ENCODE measurements around the gene DGUOK. TPM values are rescaled to one million over a fixed set of nuclear protein-coding genes. Genes with fewer than 3 reads are reported as not detected.

Gene DGUOK
- total RNA-seq, 1 donor, result 46.0 TPM

DNA sequence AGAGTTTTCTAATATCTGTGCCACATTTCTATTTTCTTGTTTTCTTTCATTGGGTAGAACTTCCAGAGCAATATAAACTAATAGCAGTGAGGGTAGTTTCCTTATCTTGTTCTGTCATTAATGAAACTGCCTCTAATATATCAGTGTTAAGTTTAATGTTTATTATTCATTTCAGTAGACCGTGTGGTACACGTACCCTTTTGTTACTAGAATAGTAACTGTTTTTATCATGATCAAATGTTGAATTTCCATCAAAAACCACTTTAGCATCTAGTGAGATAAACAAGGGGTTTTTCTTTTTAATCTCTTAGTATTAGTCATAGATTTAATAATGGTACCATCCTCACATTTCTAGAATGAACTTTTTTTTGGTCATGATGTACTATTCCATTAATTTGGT is 16.0 kb downstream of the DGUOK start:
- Histone ChIP-seq H3K36me3 (ENCODE audit: insufficient read depth, low read length) (peaks cover 33% of the 10 kb centered on the region), H3K27ac (ENCODE audit: low read depth, low read length) (no peak overlapping the region), H3K4me2 (ENCODE audit: insufficient read depth, low read length) (no peak overlapping the region), H2AFZ (ENCODE audit: low read length) (no peak overlapping the region), H3K27me3 (ENCODE audit: insufficient read depth, low read length) (no peaks in the 10 kb centered on the region), H3K4me3 (ENCODE audit: insufficient read depth, low read length) (no peak overlapping the region), H3K79me2 (ENCODE audit: insufficient read depth, low read length) (peaks cover 62% of the 10 kb centered on the region), H3K9me3 (ENCODE audit: low read depth, low read length) (no peaks in the 10 kb centered on the region), H3K4me1 (ENCODE audit: insufficient read depth, low read length) (peaks cover 23% of the 10 kb centered on the region), H4K20me1 (ENCODE audit: insufficient read depth, low read length) (peaks cover 84% of the 10 kb centered on the region)
- TF ChIP-seq CTCF (IDR thresholded peaks at IDR 0.05; ENCODE audit: extremely low read depth, low read depth, low read length), result no peak
- no peak for DNase-seq (ENCODE audit: insufficient read length, low spot score, missing footprints)

DNA sequence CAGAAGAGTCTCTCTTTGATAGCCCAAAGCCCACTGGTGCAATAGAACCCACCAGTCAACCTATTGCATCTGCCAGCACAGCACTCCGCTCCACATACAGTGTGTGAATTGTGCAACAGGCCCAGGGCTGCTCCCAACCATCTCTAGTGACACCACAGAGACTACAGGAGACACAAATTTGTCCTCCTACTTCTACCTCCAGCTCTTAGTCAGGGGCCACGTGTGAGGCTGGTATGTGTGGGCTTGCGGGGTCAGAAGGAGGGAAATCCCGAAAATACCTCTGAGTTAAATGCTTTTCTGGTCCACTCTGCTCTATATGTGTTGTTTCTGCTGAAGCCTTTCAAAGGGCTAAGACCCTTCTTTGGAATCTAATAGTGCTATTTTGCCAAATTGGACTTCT is 18.0 kb downstream of the DGUOK start:
- Histone ChIP-seq H3K36me3 (ENCODE audit: insufficient read depth, low read length) (peaks cover 49% of the 10 kb centered on the region), H3K27me3 (ENCODE audit: insufficient read depth, low read length) (no peaks in the 10 kb centered on the region), H3K4me2 (ENCODE audit: insufficient read depth, low read length) (no peak overlapping the region), H3K4me3 (ENCODE audit: insufficient read depth, low read length) (no peak overlapping the region), H3K79me2 (ENCODE audit: insufficient read depth, low read length) (peaks cover 60% of the 10 kb centered on the region), H3K9me3 (ENCODE audit: low read depth, low read length) (no peaks in the 10 kb centered on the region), H4K20me1 (ENCODE audit: insufficient read depth, low read length) (peaks cover 79% of the 10 kb centered on the region), H2AFZ (ENCODE audit: low read length) (no peak overlapping the region), H3K4me1 (ENCODE audit: insufficient read depth, low read length) (peaks cover 5% of the 10 kb centered on the region), H3K27ac (ENCODE audit: low read depth, low read length) (no peak overlapping the region)
- no peak for TF ChIP-seq CTCF (IDR thresholded peaks at IDR 0.05; ENCODE audit: extremely low read depth, low read depth, low read length)
- DNase-seq (ENCODE audit: insufficient read length, low spot score, missing footprints), result no peak

DNA sequence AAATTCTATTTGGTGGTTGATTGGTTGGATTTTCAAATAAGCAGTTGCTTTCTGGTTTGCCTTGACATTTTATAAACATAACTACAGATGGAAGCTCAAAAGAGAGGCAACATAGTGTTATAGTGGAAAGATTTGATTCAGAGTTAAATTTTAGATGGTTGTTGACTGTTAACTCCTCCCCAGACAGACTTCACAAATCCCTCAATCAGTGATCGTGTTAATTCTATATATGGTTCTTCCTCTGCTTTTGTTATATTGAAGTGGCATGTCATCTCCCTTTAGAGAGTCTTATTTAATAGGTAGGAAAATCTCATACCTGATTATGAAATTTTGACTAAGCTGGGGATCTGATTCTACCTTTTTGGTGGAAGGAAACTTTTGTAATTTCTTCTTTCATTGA is 19.5 kb downstream of the DGUOK start:
- Histone ChIP-seq H3K4me3 (ENCODE audit: insufficient read depth, low read length) (no peak overlapping the region), H2AFZ (ENCODE audit: low read length) (no peak overlapping the region), H3K9me3 (ENCODE audit: low read depth, low read length) (no peaks in the 10 kb centered on the region), H4K20me1 (ENCODE audit: insufficient read depth, low read length) (peaks cover 71% of the 10 kb centered on the region), H3K27me3 (ENCODE audit: insufficient read depth, low read length) (no peaks in the 10 kb centered on the region), H3K27ac (ENCODE audit: low read depth, low read length) (no peak overlapping the region), H3K79me2 (ENCODE audit: insufficient read depth, low read length) (peaks cover 51% of the 10 kb centered on the region), H3K4me1 (ENCODE audit: insufficient read depth, low read length) (no peaks in the 10 kb centered on the region), H3K4me2 (ENCODE audit: insufficient read depth, low read length) (no peak overlapping the region), H3K36me3 (ENCODE audit: insufficient read depth, low read length) (peaks cover 48% of the 10 kb centered on the region)
- no peak for TF ChIP-seq CTCF (IDR thresholded peaks at IDR 0.05; ENCODE audit: extremely low read depth, low read depth, low read length)
- DNase-seq (ENCODE audit: insufficient read length, low spot score, missing footprints), result no peak

GRCh38 chr2:73946666-73947065 is 20.0 kb downstream of the DGUOK start:
- H3K4me2 ChIP-seq (ENCODE audit: insufficient read depth, low read length), result no peak overlapping the region

More at GRCh38 chr2:73946666-73947065, 20.0 kb downstream of the DGUOK start:
- no peaks in the 10 kb centered on the region for H3K4me1 ChIP-seq (ENCODE audit: insufficient read depth, low read length)
- H3K27ac ChIP-seq (ENCODE audit: low read depth, low read length), result no peak overlapping the region
- no peak for TF ChIP-seq CTCF (IDR thresholded peaks at IDR 0.05; ENCODE audit: extremely low read depth, low read depth, low read length)
- H3K79me2 ChIP-seq (ENCODE audit: insufficient read depth, low read length), result peaks cover 48% of the 10 kb centered on the region
- no peak overlapping the region for H2AFZ ChIP-seq (ENCODE audit: low read length)
- H3K27me3 ChIP-seq (ENCODE audit: insufficient read depth, low read length), result no peaks in the 10 kb centered on the region
- no peak overlapping the region for H3K4me3 ChIP-seq (ENCODE audit: insufficient read depth, low read length)
- peaks cover 52% of the 10 kb centered on the region for H3K36me3 ChIP-seq (ENCODE audit: insufficient read depth, low read length)
- H4K20me1 ChIP-seq (ENCODE audit: insufficient read depth, low read length), result peaks cover 70% of the 10 kb centered on the region
- no peaks in the 10 kb centered on the region for H3K9me3 ChIP-seq (ENCODE audit: low read depth, low read length)
- DNase-seq (ENCODE audit: insufficient read length, low spot score, missing footprints), result no peak
